HG02943 (cell line): ENCODE measurements around the gene RTN4R.

Source experiments
- ATAC-seq: cut with Tn5 transposase; IDR thresholded peaks from one replicate; pipeline ENCODE4 v1.9.1; 2021; ENCODE audit warnings: mild to moderate bottlenecking, low read depth, moderate library complexity; ENCODE audit not compliant: unreplicated experiment

The RTN4R gene

DNA sequence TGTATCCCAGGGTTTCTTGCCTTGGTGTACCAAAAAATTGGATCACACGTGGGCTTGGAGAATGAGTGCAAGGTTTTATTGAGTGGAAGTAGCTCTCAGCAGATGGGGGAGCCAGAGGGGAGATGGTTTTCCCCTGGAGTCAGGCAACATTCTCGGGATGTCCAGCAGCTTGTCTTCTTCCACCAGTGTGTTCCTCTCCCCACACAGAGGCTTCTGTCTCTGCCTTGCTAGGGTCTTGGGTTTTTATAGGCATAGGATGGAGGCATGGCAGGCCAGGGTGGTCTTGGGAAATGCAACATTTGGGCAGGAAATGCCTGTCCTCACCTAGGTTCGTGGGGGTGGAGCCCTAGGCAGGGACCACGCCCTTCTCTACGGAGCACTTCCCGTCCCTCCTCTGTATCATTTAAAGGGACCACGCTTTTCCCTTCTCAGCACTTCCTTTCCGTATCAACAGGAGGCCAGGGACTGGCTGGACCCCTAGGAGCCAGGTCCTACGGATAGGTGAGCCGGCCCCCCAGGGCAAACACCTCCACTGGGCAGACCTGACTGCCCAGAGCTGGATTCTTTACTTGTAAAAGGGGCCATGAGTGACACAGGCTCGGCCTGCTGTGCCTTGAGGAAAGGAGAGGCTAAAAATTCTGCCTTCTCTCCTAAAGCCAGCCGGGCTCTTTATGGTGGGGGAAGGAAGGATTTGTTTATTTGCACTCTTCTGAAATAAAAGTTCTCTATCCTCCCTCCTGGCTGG lies 62.0 kb downstream of the RTN4R start:
- ATAC-seq = no peak

DNA sequence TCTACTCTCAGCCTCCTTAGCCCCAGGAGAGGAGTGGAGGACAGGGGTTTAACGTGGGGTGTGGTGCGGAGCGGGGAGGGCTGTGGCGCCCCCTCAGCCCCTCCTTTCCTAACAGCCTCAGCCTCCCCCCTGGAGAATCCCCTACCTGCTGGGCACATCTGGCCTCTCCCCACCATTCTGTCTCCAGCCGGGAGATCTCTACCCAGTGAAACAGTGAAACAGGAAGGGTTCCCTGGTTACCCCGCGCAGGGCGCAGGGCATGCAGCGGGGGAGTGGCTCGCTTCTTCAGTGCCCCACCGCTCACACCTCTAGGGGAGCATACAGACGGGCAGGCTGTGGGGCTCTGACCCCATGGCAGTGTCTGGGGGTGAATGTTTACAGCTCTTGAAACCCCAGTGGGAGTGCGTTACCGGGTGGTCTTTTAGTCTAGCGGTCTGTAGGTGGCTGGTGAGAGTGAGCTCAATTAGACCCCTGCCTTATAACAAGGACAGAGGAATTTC lies 62.6 kb downstream of the RTN4R start:
- no peak for ATAC-seq

DNA sequence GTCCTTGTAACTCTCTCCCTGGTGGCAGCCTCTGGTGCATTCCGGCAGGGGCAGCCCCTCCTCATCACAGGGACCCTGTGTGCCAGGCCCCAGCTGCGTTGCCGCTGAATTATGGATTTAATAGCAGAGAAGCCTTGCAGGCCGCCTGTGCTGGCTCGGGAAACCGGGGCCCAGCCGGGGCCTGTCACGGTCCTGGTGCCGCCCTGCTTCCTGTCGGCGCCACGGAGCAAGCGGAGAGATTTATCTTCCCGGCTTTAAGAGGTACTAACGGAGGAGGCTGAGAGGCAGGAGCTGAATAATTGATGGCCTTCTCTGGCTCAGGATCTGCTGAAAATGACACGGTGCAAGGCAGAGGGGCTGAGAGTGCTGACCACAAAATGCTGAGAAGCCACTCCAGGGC lies 63.3 kb downstream of the RTN4R start:
- no peak for ATAC-seq

DNA sequence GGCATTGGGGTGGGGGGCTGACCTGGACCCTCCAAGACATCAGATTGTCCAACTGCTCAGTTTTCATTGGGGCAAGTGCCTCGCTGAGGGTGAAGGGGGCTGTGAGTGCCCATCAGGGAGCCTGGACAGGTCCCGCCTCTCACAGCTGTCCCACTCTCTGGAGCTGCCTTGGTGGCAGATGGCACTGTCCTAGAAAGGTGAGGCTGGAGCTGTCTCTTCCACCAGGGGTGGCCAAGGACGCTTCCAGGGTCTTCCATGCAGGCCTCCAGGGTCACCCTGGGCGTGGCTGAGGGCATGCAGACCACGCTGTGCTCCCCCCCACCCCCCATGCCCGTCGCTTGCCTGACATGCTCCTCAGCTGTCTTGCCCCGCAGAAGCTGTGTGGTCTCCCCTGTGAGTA lies 63.8 kb downstream of the RTN4R start:
- no peak for ATAC-seq

DNA sequence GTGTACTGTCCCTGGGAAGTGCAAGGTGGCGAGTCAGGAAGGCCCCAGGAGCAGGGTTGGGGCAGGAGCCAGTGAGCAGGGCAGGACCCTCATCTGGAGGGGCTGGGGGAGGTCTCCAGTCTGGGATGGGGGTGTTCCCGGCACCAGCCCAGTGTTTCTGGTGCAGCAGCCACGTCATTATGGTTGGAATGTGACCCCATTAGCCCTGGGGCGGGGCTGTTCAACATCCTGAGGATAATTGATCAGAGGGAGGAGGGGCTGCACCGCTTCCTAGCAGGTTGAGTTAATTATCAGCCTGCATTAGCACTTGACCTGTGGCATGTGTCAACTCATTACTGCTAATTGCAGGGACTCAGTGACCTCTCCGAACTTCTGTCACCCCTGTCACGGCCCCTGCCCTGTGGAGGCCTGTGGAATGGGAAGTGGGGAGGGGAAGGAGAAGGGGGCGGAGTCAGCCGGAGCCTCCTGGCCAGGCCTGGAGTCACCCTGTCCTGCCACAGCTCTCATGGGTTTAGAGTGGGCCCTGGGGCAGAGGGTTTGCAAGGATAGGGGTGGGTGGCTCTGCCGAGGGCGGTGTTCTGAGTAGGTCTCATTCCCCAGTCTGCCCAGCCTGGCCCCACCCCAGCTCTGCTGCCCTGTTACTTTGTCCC lies 64.4 kb downstream of the RTN4R start:
- ATAC-seq = no peak

DNA sequence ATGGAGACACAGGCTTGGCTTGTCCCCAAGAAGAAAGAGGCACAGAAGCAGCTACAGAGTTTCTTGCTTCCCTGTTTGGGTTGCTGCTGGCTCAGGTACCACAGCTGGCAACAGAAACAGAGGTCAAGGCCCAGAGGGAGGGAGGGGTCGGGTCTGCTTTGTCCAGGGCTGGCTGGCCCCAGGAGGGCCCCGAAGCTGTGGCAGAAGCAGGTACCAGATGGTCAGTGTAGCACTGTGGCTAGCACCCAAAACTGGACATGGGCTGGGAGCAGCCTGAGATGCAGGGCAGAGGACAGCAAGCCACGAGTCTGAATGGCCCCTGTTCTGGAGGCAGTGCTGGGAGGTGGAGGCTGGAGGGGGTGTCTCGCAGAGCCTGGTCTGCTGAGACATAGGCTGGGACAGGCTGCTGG lies 65.0 kb downstream of the RTN4R start:
- ATAC-seq = no peak

DNA sequence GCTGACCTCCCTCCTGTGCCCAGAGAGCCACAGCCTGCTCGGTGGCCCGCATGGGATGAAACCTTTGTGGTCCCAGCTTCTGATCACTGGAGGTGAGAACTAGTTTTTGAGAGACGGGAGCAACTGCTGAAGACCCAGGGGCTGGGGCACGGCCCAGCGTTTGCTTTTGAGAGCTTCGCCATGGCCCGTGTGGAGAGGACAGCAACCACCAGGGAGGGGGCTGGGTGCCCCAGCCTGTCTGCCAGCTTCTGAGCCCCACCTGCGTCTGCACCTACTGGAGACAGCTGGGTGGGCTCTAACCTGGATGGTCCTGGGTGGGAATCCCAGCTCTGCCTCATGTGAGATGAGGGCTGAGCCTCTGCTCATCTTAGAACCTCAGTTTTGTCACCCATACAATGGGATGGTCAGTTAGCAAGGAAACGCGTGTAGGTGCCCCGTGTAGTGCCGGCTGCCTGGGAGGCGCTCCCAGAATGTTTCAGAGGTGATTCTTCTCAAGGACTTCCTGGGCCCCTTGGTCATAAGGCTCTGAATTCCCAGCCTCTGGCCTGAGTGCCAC lies 66.2 kb downstream of the RTN4R start:
- no peak for ATAC-seq

DNA sequence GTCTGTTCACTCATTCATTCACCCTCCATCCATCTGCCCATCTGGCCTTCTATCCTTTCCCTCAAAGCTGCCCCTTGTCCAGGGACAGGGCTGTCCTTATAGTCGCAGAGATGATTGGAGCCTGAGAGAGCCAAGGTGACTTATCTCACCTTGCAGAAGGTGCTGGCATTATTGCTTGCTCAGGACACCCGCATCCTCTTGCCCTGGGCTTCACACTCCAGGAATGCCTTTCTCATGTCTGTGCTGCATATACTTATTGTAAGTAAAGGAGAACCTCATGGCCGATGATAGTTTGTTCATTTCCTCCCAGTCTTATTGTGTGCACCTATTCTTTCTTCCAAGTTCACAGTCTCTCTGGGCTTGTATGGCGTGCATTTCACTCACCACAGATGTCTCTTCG lies 68.2 kb downstream of the RTN4R start:
- ATAC-seq = no peak

DNA sequence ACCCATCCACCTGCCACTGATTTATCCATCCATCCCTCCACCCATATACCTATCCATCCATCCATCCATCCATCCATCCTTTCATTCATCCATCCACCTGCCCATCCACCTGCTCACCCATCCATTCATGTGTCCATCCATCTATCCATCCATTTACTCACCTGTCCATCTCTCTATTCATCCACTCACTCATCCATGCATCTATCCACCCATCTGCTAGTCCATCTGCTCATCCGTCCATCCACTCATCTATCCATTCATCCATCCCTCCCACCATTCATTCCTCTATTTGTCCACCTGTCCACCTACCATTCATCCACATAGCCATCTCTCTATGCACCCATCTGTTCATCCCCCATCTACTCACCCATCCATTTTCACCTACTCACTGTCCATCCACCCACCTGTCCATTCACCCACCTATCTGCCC lies 68.7 kb downstream of the RTN4R start:
- ATAC-seq = no peak

DNA sequence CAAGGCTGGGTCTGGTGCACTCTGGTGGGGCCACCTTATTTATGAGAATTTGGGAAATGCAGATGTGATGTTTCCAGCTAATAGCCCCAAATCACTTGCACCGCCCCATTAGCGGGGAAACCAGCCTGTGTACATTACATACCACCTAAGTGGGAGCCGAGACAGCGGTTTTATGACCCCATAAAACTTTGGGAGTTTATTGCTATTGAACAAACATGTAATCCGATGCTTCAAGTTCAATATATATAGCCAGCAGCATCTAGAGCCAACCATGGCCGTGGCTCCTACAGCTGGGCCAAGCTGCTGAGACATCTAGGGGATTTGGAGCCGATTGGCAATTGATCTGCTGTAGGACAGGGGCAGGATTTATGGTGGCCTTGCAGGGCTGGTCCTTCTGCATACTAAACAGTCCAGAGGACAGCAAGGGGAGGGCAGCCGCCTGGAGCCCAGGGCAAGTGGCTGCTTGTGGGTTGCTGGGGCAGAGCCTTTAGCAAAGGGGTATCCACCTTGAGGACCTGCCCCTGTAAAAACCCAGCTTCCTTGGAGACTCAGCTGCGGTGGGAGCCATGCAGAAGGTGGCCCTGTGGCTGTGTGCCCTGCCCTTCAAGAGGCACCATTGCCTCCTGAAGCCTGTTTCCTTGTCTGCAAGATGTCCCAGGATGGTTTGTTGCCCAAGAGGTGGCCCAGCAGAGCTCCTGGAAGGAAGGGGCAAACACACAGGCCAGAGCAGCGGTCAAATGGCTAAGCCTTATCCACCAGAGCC lies 69.4 kb downstream of the RTN4R start:
- ATAC-seq = no peak

DNA sequence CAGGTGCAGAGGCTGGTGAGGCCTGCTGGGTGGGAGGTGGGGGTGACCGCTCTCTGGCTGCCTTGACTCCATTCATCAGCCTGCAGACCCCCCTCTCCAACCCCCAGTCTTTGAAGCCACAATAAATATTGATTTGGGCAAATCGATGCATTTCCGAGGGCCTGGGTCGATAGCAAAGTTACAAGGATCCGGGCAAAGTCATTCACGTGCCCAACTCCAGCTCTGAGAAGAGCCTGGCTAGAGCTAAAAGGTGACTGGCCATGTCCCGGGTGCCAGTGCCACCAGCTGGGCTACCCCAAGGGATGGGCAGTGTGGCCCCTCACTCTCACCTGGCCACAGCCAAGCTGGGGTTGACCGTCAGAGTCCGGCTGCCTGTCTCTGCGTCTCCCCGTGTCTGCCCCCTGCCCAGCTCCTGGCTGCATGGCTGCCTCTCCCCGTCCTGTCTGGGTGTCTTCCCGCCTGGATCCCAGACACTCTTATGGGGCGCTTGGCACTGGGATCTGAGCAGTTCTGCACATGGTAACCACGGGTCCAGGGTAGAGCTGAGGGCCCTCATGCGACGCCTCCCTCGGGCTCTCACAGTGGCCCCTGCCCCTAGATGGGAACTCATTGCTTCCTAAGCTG lies 70.6 kb downstream of the RTN4R start:
- ATAC-seq = no peak

DNA sequence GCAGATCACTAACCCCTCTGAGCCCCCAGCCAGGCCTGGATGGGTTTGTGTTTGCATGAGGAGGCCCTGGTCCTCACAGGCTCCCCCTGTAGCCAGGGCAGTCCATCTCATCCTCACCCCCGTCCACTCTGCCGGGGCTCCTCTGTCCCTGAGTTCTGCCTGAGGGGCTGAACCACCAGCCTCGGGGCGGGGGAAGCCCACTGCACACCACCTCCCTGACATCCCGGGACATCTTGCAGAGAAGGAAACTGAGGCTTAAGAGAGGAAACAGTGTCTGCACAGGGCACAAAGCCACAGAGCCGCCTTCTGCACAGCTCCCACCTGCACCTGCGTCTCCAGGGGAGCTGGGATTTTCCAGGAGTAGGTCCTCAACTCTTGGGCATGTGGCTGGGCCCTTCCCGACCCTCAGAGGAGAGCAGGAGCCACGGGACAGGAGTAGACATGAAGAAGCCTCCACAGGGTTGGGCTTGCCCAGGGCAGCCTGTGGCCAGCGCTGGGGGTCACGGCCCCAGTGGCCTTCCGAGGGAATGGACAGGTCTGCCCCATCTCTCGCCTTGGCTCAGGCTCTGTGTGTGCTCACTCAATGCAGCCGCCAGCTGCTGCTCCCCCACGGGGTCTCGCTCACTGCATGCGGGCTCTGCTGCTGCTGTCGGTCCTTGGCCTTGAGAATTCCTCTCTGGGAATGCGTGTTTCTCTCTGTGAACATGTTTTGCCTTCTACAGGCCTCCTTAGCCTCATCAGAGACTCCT lies 71.8 kb downstream of the RTN4R start:
- no peak for ATAC-seq

DNA sequence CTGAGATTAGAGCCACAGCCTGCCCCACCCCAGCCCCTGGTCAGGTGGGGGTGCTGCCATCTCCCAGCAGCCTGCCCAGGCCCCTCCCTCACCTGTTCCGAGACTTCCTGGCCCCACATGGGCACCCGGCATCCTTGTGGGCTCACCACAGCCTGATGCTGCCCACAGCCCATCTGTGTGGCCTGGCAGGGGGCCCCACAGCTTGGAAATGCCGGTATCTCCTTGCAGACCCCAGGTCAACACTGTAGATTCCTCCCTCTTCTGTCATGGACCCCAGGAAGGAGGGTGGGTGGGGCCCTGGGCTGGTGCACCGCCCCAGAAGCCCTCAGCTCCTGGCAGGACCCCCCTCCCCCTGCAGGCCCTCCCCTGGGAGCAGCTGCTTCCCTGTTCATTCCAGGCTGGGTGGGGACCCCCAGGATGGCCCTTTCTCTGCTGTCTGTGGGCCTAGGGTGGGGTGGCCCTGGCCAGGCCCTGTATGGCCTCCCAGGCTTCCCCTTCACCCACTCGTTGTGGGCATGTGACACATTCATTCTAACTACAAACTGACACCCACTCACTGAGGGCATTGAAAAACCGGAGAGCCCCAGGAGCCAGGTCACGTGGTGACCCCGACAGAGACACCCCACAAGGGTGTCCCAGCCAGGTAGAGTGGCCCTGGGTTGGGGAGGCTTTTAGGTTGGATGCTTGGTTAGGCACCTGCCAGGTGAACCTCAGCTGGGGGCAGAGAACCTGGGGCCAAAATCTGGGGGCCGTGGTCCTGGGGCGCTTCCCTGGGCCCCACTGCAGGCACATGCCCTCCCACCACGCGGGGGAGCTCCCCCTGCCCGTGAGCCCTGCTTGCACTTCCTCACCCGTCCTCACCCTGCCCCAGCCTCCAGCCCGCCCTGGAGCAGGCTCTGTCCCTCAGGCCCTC lies 73.2 kb downstream of the RTN4R start:
- no peak for ATAC-seq

DNA sequence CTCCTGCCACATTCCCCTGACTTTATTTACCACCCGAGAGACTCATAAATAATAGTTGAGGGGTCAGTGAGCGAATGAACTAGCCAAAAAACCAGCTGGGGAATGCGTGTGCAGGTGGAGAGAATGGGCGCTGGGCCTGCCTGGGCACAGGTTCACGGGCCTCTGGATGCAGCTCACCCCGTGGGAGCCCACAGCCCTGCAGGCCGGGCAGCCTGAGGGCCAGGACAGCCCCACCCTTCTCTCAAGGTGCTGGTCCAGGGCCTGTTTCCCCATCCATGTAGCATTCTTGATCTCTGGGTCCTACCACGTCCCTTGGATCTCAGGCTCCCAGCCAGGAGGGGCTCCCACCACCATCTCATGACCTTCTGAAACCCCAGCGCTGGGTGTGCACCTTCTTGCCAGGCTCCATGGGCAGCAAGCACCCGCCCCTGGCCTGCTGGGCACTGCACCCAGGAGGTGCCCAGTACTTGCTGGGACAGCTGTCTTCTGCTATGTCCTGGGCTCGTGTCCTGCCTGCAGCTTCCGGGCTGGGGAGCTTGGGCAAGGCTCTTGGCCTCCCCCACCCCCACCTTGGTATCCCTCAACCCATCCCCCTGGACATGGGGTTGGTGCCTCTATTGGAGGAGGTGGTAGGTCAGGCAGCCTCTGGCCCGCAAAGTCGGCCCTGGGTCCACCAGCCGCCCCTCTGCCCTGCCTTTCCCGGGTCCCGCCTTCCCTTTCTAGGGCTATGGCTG lies 74.2 kb downstream of the RTN4R start:
- ATAC-seq = no peak

DNA sequence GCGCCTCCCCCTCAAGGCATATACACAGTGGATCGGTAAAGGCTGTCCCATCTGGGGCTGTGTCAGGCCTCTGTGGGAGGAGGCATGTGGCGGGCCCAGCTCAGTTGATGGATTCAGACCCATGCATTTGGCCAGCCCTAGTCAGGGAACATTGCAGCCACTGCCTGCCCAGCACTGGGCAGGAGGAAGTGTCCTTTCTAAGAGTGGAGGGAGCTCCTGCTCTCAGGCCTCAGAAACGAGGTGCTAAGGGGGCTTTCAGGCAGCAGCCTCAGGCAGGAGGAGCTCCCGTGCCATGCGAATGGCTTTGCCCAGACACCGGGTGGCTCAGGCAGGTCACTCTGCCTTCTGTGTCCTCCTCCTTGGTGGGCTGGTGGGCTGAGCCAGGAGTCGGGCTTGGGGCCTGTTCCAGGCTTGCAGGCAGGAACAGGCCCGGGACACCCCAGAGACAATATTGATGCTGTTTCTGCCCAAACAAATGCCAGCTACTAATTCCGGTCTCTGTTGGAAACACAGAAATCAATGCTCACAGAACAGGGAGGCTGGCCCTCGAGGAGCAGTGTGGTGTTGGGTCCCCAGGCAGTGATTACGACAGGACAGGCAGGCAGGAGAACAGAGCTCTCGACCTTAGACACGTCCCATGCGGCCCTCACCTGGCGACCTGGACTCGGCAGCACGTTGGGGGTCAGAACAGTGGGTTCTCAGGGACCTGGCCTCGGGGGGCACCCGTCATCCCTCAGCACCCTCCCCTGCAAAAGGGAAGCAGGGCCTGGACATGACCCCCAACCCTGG lies 75.0 kb downstream of the RTN4R start:
- no peak for ATAC-seq

DNA sequence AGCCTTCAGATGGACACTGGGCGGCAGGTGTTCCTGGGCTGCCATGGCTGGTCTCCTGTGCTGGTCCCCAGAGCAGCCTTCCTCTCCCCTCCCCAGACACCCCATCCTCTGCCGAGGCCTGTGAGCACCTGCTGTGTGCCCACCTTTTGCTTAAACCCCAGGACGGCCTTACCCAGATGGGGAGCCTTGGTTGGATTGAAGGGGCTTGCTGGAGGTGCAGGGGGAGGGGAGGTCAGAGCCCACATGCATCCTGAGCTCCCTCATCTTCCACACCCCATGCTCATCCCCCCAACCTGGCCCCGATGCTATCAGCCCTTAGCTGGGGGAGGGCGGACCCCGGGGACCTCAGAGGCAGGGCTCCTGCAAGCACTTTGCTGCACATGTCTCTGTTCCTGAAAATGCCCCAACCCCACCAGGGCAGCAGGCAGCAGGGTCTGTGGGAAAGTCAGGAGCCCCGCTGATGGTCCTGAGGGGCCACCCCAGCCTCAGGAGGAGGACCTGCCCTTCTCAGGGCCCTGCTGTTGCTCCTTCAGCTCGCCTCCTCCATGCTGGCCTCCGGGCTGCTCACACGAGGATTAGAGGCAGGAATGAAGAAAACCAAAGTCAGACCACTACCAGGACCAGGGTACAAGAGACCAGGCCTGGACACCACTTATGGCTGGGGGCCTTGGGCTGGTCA lies 75.7 kb downstream of the RTN4R start:
- ATAC-seq = no peak

DNA sequence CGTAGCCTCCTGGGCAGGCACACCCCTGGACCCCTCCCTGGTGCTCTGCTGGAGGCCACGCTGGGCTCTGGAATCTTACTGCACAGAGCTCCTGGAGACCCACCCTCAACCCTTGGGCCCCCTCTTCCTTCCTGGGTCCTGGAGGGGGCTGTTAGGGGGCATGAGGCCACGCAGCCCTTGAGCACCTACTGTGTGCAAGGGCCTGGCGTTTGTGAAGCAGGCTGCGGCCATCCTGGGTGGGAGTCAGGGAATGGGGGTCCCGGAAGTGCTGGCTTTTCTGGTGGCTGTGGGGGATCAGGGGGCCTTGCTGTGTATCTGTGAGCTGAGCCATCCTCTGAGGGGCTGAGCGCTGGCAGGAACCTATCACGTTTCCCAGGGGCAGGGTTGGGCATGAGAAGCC lies 76.3 kb downstream of the RTN4R start:
- no peak for ATAC-seq
